Eye (tissue), 1 donor: Measurements from ENCODE around the gene RSBN1L.
A peak's percentile ranks its signal among the peaks of the same experiment; 100 is the strongest.
"Not testable (repeated sequence)": the region's sequence is repeated elsewhere in the genome, so short reads cannot be mapped to it uniquely, and the experiment has no call there.

ENCODE experiments used
- DNase-seq: peaks from one replicate; pipeline ENCODE4 v3.0.0-alpha.2; 2015

Gene RSBN1L

GRCh38 chr7:77778535-77778934, 82.3 kb downstream of the RSBN1L start:
- DNase-seq: no peak

GRCh38 chr7:77782383-77782782, 86.1 kb downstream of the RSBN1L start:
- no peak for DNase-seq

- DNase-seq: no peak
Measured at GRCh38 chr7:77783111-77783510, 86.9 kb downstream of the RSBN1L start.

GRCh38 chr7:77783545-77783944, 87.3 kb downstream of the RSBN1L start:
- DNase-seq: no peak

GRCh38 chr7:77784426-77784825, 88.2 kb downstream of the RSBN1L start:
- DNase-seq: not testable (repeated sequence)

GRCh38 chr7:77786018-77786417, 89.8 kb downstream of the RSBN1L start:
- no peak for DNase-seq

- DNase-seq: no peak
Measured at GRCh38 chr7:77786741-77787140, 90.5 kb downstream of the RSBN1L start.

- DNase-seq: no peak
Measured at GRCh38 chr7:77788327-77788902, 92.2 kb downstream of the RSBN1L start.

GRCh38 chr7:77791336-77791735, 95.1 kb downstream of the RSBN1L start:
- no peak for DNase-seq

GRCh38 chr7:77791956-77792355, 95.7 kb downstream of the RSBN1L start:
- DNase-seq: no peak

GRCh38 chr7:77794000-77794399, 97.7 kb downstream of the RSBN1L start:
- no peak for DNase-seq

GRCh38 chr7:77796109-77796508, 99.8 kb downstream of the RSBN1L start:
- DNase-seq: no peak

- no peak for DNase-seq
Measured at GRCh38 chr7:77796960-77797359, 100.7 kb downstream of the RSBN1L start.

- DNase-seq: no peak
Measured at GRCh38 chr7:77797734-77798393, 101.6 kb downstream of the RSBN1L start.

- peak; percentile 99 for DNase-seq
Measured at GRCh38 chr7:77798394-77799077, 102.3 kb downstream of the RSBN1L start, which contains the start of the genes PHTF2 and TMEM60. PHTF2 (plus strand) TSS chr7:77798773. TMEM60 (minus strand) TSS chr7:77798434; CDS start chr7:77794373, 4,061 bp downstream.

- peak; percentile 88 for DNase-seq
Measured at GRCh38 chr7:77799078-77799964, 103.1 kb downstream of the RSBN1L start.

- no peak for DNase-seq
Measured at GRCh38 chr7:77800158-77800557, 103.9 kb downstream of the RSBN1L start.

- no peak for DNase-seq
Measured at GRCh38 chr7:77800730-77801129, 104.5 kb downstream of the RSBN1L start.

- DNase-seq: no peak
Measured at GRCh38 chr7:77802557-77803405, 106.5 kb downstream of the RSBN1L start.

GRCh38 chr7:77806425-77806824, 110.2 kb downstream of the RSBN1L start:
- DNase-seq: no peak

- no peak for DNase-seq
Measured at GRCh38 chr7:77808517-77808916, 112.3 kb downstream of the RSBN1L start.
